ENCODE measurements around the gene KCNK10.

Gene KCNK10

DNA sequence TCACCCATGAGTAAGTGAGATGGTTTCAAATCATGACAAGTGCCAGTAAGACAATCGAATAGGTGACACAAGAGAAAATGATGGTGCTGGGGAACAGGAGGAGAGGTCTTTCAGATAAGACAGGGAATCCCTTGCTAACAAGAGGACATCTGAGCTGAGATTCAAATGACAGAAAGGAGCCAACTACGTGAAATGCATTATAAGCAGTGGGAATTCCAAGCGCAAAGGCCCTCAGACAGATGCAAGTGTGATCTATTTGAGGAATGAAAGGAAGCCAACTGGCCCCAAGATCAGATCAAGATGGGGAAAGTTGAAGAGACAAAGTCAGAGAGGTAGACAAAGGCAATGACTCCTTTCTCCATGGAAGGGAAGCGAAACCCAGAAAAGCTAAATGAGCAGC is 4.7 kb downstream of the KCNK10 start:
- no peak for DNase-seq

DNA sequence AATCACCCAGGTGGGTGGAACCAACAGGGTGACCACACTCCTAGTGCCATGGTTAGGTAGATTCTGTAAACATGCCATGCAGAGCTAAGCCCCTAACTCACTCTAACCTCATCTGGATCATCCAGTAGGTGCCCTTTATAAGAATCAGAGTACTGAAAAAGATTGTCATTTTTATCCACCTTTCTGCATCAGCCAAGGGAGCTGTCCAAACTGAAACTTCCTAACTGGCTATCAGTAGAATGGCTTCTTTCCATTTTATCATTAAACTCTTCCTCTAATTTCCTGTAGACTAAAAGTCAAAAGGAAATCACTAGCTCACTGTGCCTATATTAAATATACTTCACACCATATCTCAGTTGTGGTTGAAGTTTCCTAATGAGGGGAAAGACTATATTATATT is 6.5 kb downstream of the KCNK10 start:
- no peak for DNase-seq

DNA sequence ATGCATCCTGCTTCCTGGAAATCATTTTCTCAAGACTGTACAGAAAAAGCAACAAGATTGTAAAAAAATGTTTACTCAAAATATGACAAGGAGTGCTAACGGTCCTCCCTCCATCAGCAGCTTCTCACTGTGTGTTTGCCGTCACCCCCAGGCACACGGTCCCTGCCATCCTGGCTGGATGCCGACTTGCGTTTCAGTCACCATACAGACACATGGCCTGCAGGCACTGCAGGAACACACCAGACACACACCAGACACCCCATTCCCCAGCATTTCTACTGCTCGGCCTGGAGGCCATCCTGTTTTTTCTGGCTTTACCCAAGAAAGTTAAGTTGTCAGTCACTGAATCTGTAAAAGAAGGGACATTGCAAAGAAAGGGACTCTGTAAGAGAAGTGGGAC is 10.8 kb downstream of the KCNK10 start:
- no peak for DNase-seq

DNA sequence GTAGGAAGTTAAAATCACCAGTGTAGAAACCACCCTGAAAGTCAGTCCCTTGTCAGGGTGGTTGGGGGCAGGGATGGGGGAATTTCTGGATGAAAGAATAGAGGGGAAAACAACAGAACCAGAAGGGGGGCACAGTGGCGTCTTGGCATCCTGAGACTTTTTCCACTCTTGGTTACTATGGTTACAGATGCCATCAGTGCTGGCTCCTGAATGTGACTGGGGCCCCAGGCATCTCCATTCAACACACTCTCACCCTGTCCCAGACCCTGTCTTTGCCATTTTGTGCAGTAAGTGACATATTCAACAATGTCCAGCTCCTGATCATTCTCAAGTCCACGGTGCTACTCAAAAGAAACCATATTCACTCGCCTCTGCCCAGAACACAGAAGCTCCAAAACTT is 11.3 kb downstream of the KCNK10 start:
- DNase-seq = no peak

DNA sequence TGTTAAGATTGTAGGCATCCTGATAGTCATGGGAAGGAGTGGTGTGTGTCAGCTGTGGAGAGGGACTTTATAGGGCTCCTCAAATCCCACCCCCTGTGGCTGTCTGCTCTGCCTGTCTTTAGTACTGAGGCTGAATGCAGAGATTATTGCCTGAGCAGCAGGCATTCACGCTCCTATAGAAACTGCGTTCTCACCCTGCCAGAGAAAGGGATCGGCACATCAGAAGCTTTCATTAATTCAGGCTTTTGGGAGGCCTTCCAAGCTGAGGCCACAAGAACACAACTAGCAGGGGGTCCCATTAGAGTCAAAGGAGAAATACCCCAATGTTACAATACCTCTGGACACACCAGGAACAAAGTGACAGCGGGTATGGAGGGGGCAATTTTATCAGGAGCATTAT is 12.6 kb downstream of the KCNK10 start:
- no peak for DNase-seq

DNA sequence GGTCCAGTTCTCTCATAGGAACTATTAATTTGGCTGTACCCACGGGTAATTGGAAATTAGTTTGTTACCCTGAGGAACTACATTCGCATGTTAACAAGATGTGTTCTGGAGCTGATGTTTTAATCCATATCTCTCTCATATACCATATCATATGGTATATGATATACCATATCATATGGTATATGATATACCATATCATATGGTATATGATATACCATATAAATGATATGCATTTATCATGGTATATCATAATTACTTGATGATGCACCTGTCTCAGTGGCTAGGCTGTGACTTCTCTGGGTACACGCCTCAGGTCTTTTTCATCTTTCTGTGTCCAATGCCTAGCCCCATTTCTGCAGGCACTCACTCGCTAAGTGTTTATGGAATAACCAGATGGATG is 13.0 kb downstream of the KCNK10 start:
- no peak for DNase-seq

DNA sequence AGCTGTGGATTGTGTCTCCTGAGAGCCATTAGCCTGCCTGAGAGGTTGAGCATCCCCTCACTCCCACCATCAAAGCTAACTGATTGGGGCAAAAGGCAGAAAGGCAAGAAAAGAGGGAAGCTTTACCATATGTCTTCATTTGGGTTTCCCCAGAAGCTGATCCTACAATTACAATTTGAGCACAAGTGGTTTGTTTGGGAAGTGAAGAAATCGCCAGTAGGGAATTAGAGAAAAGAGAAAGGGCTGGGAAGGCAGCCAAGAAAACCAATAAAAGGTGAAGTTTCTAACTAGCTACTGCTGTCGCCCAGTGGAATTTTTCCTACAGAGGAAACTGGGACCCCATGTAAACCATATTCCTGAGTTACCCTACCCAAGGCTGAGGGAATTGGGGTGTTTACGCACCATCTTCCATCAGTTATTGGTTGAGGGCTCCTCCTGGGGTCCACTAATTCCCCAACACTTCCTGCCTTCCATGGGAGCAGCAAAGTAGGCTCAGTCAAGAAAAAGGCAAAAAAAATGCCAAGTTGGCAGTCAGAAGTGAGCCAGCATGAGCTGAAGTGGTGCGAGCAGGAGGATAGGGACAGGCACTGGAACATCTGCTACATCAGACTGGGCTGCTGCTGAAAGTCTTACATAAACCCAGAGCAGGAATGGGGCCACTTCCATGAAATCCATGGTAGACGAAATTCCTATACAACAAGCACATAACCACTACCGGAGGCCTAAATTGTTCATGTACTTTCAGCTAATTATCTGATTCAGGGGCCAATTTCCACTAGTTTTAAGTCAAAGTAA is 17.3 kb downstream of the KCNK10 start:
- DNase-seq = no peak

DNA sequence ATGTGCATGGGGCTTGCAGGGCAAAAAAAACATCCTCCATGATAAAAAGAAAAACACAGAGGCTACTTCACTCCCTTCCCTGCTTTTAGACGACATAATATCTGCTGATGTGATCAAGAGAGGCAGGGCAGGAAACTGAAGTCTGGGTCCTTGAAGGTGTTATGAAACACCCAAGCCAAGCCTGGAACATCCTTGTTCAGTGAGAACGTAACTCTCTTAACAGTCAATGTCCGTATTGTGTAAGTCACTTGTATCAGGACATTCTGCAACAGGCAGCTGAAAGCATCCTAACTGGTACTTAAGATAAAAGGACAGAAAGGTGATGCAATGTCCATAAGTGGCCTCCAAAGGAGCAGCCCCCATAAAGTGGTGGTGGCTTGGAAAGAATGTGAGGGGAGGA is 20.0 kb downstream of the KCNK10 start:
- DNase-seq = no peak

DNA sequence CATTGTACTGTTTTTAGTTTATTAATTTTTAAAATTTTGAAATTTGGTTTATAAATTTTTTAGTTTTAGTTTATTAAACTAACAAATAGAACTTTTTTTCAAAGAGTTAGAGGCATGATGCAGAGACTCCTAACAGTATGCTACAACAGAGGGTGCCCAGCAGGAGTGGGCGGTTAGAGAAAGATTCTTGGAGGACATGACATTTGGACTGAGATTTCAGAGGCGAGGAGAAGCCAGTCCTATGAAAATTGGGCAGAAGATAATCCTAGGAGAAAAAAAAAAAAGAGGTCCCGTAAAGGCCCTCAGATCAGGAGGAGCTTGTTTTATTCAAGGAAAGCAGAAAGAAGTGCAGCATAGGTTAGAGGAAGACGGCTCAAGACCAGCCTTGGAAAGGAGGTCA is 21.7 kb downstream of the KCNK10 start:
- DNase-seq = no peak

DNA sequence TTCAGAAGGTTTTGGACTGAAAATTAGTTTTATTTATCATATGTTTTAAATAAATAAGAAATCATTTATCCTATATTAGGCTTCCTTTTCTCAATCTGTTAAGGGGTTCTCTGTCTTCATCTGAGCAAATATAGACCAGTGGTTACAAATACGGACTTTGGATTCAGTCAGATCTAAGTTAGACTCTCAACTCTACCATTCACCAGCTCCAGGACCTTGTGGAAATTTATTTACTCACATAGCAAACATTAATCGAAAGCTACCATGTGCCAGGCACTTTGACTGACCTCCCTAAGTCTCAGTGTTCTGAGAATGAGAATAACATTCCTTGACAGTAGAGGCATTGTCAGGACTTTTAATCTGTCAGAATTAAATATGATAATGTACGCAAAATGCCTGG is 22.3 kb downstream of the KCNK10 start:
- DNase-seq = no peak

DNA sequence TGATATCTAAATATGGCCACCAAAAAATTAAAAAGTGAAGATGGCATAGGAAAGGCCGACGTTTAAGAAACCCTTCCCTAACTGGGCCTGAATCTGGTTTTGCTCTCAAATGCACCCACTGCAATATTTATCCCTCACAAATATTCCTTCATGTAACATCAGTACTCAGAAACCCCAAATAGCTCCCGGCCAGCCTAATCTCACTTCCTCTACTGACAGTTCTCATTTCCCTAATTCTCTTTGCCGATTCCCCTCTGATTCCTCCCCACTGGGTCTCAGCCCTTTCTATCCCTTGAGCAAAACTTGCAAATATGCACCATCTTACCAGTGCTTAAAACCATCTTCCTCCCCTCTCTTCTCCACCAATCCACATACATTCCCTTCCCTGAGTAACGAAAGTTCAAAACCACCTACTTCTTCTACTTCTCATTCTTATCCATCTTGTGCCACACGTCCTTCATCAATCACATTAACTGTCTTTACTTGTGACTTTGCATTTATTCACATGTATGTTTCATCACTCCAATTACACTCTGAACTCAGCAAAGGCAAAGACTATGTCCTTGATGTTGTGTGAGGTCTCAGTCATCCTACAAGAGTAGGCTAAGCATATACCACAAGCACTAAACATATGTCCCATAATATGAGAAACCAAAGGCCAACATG is 23.1 kb downstream of the KCNK10 start:
- no peak for DNase-seq

DNA sequence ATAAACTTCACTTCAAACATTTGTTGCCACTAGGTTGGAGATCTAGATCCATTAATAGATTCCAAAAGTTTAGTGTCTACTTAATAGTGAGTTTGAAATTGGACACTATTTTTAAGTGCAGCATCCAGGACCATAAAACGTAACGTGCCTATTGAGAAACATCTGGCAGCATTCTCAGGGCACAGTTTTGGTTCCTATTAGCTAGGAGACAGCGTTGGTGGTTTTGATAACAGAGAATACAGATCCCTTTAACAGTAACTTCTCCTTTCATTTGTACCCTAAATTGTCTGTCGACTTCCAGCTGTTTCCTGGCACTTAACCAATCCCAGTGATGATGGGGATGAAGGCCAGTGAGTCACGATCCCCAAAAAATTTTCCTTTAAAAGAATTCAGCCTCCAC is 25.8 kb downstream of the KCNK10 start:
- DNase-seq = no peak

DNA sequence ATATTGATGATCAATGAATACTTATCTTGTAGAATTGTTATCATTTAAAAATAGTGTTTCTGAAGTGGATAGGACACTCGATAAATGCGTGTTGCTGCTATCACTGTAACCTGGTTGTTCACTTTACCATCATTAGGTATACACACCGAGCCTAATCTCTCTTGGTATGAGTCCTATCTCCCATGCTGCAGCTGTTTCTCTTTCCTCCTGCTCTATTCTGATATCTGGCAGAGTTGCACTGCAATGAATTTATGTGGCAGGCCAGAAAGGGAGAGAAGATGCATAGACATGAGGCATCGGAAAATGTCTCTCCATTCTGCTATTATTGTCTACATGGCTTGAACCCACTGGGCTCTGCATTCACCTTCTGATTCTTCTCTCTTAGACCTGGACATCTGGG is 26.7 kb downstream of the KCNK10 start:
- DNase-seq = no peak

DNA sequence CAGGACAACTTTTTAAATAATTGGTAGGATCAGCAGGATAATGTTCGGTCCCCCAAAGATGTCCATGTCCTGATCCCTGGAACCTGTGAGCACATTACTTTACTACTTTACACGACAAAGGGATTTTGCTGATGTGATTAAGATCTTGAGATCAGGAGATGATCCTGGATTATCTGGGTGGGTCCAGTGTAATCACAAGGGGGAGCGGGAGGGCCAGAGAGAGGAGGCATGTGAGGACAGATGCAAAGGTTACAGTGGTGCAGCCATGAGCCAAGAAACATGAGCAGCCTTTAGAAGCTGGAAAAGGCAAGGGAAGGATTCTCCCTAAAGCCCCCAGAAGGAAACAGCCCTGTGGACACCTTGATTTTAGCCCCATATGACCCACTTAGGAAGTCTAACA is 33.1 kb downstream of the KCNK10 start:
- DNase-seq = no peak

DNA sequence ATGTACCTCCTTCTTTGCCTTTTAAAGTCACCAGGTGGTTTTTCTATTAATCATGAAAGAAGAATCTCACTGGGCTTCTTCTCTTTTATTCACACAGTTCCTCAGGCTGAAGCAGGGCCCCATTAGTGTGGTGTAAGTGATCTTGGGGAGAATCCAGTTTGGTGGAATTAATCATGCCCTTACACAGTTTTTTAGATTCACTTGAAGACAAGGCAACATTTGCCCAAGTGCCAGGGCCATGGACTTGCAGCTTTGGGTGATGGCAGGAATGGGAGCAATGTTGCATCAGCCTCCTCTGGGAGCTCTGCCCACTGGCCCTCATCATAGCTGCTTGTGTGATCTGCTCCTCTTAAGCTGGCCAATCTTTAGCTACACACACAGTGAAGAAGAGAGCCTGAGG is 33.8 kb downstream of the KCNK10 start:
- no peak for DNase-seq

DNA sequence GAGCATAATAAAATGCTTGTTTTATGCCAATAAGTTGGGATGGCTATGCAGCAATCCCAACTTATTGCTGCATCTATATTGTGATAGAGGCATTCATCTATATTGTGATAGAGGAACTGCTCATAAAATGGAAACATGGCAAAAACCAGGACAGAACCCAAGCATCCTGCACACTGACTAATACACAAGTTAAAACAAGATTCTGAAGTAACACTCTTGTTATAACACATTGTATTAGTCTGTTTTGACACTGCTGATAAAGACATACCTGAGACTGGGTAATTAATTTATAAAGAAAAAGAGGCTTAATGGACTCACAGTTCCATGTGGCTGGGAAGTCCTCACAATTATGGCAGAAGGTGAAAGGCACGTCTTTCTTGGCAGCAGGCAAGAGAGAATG is 36.8 kb downstream of the KCNK10 start:
- DNase-seq = no peak

DNA sequence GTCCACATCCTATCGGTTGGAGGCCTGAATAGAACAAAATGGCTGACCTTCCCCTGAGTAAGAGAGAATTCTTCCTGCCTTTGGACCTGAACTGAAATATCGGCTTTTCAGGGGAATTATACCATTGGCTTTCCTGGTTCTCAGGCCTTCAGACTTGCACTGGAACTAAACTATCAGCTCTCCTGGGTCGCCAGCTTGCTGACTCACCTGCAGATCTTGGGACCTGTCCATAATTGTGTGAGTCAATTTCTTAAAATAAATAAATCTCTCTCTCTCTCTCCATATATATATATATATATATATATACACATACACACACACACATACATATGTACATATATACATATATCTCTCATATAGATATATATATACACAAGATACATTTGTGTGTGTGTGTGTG is 41.6 kb downstream of the KCNK10 start:
- DNase-seq = no peak

DNA sequence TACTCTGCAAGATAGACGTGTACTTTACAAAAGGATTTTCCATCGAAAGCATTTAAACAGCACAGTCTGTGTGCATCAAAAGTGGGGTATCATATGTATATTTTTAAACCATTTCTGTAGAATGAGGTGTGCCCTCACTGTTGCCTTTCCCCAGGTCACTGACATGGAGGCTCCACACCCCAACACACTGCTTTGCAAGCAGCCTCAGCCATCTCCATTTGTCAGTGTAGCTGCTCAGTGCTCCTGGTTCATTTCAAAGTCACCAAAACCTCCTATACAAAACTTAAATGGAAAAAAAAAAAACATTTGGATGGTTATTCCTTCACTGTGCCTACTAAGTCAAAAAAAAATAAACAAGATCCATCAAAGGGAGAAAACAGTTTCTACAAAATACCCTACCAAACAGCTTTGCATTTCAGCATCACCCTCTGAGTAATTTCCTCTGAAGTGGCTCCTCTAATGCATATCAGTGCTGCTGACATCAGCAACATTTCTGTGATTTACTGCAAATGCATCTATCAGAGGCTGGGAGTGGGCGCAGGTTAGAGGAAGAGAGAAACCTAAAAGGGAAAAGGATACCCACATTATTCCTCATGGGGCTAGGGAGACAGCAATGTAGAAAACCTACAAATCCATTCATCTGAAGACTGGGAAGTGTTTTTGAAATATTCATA is 46.0 kb downstream of the KCNK10 start:
- no peak for DNase-seq

DNA sequence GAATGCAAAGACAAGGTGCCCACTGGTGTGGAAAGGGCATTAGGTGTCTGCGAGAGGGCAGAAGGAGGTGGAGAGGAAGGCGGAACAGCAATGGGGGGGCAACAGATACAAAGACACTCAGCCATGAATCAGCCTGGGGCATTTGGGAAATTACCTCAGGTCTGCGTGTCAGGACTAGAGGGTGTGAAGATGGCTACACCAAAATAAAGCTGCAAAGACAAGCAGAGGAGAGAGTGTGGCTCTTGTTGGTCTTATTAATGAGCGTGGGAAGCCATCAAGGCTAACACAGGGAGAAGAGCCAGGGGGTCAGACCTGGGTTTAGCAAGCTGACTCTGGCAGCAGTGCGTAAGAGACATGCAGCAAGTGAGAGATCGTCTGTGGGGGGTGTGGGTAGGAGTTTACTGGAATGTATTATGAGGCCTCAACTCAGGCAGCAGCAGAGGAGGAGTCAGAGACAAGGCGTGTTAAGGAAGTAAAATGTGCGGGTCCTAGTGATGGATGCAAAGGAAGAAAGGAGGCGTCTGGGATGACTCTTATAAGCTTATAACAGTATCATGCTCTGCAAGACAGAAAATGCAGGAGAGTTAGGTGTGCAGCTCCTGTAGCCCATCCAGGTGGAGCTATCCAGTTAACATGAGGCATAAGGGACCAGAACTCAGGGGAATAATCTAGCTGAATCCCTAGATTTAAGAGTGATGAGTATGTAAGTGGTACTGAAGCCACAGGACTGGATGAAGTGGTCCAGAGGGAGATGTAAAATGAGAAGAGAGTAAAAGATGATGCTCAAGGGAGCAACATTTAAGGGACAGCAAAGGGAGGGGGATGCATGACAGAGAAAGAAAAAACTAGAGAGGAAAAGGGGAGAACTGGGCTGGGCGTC is 50.4 kb downstream of the KCNK10 start:
- no peak for DNase-seq

DNA sequence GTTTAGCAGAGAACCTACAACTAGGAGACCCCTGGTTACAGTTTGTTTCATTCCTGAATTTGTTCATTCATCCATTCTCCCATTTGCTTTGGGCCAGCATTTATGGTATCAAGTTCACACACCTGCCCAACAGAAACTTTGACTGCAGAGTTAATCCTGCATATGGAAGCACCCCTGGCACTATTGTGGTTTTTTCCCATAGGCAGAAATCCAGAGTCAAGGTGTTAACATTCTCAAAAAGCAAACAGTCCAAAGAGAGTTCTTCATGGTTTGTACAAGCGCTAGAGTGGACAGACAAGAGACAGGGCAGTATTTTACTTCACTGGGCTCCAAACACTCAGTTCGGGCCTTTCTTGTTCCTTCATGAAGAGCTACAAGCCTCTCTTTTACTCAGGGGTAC is 51.9 kb downstream of the KCNK10 start:
- DNase-seq = no peak

DNA sequence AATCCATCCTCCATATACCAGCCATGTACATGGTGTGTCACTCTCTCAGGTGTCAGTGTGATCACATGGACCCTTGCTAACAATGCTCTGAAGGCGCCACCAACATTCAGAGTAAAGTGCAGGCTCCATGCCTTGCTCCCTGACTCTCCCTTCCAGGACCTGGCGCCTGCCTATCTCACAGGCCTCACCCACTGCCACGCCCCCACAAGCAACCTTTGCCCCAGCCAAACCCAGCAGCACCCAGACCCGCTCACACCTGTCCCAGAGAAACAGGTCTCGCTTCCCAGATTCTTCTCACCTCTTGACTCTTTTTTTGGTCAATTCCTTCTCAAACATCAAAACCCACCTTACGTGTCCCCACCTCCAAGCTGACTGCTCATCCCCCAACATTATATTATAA is 52.3 kb downstream of the KCNK10 start:
- no peak for DNase-seq

DNA sequence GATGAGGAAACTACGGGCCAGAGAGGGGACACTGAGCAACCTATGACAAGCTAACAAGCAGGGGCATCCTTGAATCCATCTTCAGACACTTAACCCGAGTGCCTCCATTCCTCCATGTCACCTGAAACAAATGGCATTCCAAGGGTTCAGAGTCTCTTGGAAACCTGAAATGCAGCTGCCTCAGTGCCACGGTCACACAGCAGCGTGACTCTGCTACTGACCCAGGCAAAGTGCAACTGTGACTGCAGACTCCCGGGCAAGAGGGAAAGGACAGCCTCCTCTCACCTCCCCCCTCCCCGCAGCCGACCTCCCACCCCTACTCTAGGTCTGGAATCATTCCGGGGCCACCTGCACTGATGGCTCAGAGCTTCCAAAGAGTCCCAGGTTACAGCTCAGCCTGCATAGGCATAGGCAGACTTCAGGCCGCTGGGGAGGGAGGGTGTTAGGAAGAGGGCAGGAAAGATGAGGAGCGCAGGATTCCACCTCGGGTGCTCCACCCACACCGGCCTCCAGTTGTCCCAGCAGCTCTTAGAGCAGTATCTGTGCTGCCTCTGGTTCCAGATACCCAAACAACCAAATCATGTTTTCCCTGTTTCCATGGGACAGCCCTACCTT is 53.2 kb downstream of the KCNK10 start:
- DNase-seq = no peak

DNA sequence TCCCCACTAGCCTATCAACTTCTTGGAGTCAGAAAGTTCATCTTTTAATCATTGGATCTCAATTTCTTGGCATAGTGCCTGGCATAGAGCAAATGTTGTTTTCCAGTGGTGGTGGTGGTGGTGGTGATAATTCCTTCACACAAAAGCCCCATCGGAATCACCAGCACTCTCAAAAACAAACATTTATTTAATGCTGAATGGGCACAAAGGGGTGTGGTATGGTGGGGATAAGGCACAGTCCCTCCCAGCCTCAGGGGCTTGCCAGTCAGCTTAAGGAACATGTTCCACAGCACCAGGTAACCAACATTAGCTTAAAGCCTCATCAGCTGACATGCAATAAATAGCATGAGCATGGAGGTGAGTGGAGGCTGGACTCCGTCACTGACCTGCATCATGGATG is 56.6 kb downstream of the KCNK10 start:
- no peak for DNase-seq
